ENCODE measurements around the gene WFDC11.

DNA sequence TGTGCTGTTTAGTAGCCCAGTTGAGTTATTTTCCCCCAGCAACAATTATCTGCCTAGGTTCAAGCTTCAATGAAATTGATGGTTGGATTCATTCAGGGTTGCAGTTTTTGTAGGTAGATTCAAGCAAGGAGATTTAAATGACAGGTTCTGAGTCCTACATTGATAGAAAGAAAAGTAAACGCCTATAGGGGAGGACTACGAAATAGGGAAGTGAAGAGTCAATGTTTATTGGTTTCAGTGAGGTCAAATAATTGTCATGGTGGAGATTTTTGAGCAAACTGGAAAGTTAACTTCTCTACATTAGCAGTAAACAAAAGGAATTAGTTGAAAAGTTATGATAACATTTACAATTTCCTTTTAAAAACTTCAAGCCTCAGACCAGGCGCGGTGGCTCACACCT is 31.1 kb upstream of the WFDC11 start:
- TF ChIP-seq, protein P1, sequence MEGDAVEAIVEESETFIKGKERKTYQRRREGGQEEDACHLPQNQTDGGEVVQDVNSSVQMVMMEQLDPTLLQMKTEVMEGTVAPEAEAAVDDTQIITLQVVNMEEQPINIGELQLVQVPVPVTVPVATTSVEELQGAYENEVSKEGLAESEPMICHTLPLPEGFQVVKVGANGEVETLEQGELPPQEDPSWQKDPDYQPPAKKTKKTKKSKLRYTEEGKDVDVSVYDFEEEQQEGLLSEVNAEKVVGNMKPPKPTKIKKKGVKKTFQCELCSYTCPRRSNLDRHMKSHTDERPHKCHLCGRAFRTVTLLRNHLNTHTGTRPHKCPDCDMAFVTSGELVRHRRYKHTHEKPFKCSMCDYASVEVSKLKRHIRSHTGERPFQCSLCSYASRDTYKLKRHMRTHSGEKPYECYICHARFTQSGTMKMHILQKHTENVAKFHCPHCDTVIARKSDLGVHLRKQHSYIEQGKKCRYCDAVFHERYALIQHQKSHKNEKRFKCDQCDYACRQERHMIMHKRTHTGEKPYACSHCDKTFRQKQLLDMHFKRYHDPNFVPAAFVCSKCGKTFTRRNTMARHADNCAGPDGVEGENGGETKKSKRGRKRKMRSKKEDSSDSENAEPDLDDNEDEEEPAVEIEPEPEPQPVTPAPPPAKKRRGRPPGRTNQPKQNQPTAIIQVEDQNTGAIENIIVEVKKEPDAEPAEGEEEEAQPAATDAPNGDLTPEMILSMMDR (IDR thresholded peaks at IDR 0.05) = no peak
- TF ChIP-seq POLR2AphosphoS5 (IDR thresholded peaks at IDR 0.05; ENCODE audit: insufficient read depth in 1 of 2, low read depth in 1 of 2) (no peak), POLR2A (IDR thresholded peaks at IDR 0.05) (no peak)
